GM12878 (cell line): ENCODE data around the gene THBD. TPM values are rescaled to one million over a fixed set of nuclear protein-coding genes. Genes with fewer than 3 reads are reported as not detected.

Experiments used
- ATAC-seq: fragments of 200-7000 bp; cut with Tn5 transposase; 3 replicates; pipeline ENCODE4 v1.9.1; 2020; ENCODE audit warnings: mild to moderate bottlenecking, moderate library complexity
- BruUV-seq: library from RNA; stranded (reverse); fragments of 400-500 nt; replicated peaks from 2 replicates; lab custom pipeline; 2021; lab: Mats Ljungman, UMichigan
- CTCF ChIA-PET: fragments of 300-600 bp; sonication (Branson Sonifier 250); formaldehyde crosslinking; extraction: SDS; loops from one replicate; lab custom pipeline; 2021; ENCODE audit warnings: inconsistent platforms; lab: Yijun Ruan, JAX
- POLR2A ChIA-PET: fragments of 350-600 bp; formaldehyde crosslinking; extraction: SDS; loops from one replicate; lab custom pipeline; 2021; ENCODE audit warnings: inconsistent platforms; lab: Charles Lee
- RAD21 ChIA-PET: fragments of 300-600 bp; sonication (Branson Sonifier 250); formaldehyde crosslinking; loops from one replicate; lab custom pipeline; 2023; ENCODE audit warnings: antibody characterized with exemption; ENCODE audit not compliant: unreplicated experiment; lab: Charles Lee
- SMC1A ChIA-PET: fragments of 300-600 bp; sonication (Branson Sonifier 250); formaldehyde crosslinking; loops from one replicate; lab custom pipeline; 2023; ENCODE audit not compliant: unreplicated experiment, uncharacterized antibody; lab: Charles Lee
- DNase-seq: peaks from one replicate; pipeline ENCODE4 v3.0.0-alpha.2; 2011; ENCODE audit warnings: low read depth, low spot score
- FAIRE-seq: peaks from 3 replicates; lab custom pipeline; 2011; peaks lifted over from hg19 to GRCh38; lab: Jason Lieb, UNC
- H2AFZ ChIP-seq: 2 replicates; pipeline ENCODE4 v1.6.0; 2011; ENCODE audit warnings: low read depth, low read length, control low read depth; ENCODE audit not compliant: control insufficient read depth
- H3K27ac ChIP-seq: 2 replicates; pipeline ENCODE4 v1.5.1; 2011; ENCODE audit warnings: control low read depth; ENCODE audit not compliant: control insufficient read depth, insufficient read depth
- H3K27me3 ChIP-seq, 2 experiments: replicated peaks in 1 of 2; 2 replicates each; pipeline versions ENCODE4 v1.6.0 to v1.6.1; 2011; ENCODE audit warnings: low read length in 1 of 2; ENCODE audit not compliant: control insufficient read depth in 2 of 2, insufficient read depth in 2 of 2
- H3K36me3 ChIP-seq, 2 experiments: 2 replicates each; pipeline ENCODE4 v1.5.1; 2011; ENCODE audit warnings: low read length in 1 of 2; ENCODE audit not compliant: control insufficient read depth in 2 of 2, insufficient read depth in 2 of 2
- H3K4me1 ChIP-seq: 2 replicates; pipeline ENCODE4 v1.6.1; 2011; ENCODE audit warnings: mild to moderate bottlenecking, low read length, moderate library complexity, mixed read lengths; ENCODE audit not compliant: control insufficient read depth, insufficient read depth
- H3K4me2 ChIP-seq: 2 replicates; pipeline ENCODE4 v1.6.0; 2011; ENCODE audit warnings: control low read depth; ENCODE audit not compliant: control insufficient read depth, insufficient read depth
- H3K4me3 ChIP-seq: fragments of 200-600 bp; sonication (generic); 2 replicates; pipeline ENCODE4 v1.5.1; 2016
- H3K79me2 ChIP-seq: 2 replicates; pipeline ENCODE4 v1.6.0; 2011; ENCODE audit warnings: low read length; ENCODE audit not compliant: control insufficient read depth, insufficient read depth
- H3K9ac ChIP-seq: 2 replicates; pipeline ENCODE4 v1.8.0; 2011; ENCODE audit warnings: low read length, control low read depth, mixed read lengths; ENCODE audit not compliant: control insufficient read depth, insufficient read depth
- H3K9me3 ChIP-seq: replicated peaks from 3 replicates; pipeline ENCODE4 v1.5.1; 2011; ENCODE audit warnings: mild to moderate bottlenecking, low read length; ENCODE audit not compliant: control insufficient read depth, insufficient read depth
- H4K20me1 ChIP-seq: 2 replicates; pipeline ENCODE4 v1.6.0; 2011; ENCODE audit not compliant: control insufficient read depth, insufficient read depth
- ASH2L ChIP-seq: fragments of 300-600, 200-600 bp; sonication (generic); IDR thresholded peaks from 2 replicates; pipeline ENCODE4 v1.6.1; 2017; ENCODE audit warnings: low read depth, mild to moderate bottlenecking, borderline replicate concordance
- CEBPZ ChIP-seq: fragments of 150-350 bp; IDR thresholded peaks from 2 replicates; pipeline ENCODE4 v1.6.1; 2016; ENCODE audit warnings: low read depth, low read length
- CREB1 ChIP-seq: IDR thresholded peaks from 2 replicates; pipeline ENCODE4 v1.6.1; 2012; ENCODE audit warnings: low read depth, mild to moderate bottlenecking, inconsistent platforms
- CTCF ChIP-seq, 3 experiments: IDR thresholded peaks in 2 of 3; conservative IDR thresholded peaks in 1 of 3; 2 replicates each; pipeline ENCODE4 v1.5.1; 2011; ENCODE audit warnings: low read depth in 3 of 3, low read length in 3 of 3, mild to moderate bottlenecking in 3 of 3, control low read depth in 2 of 3, moderate library complexity in 2 of 3, inconsistent platforms in 1 of 3, mixed read lengths in 1 of 3; ENCODE audit not compliant: control insufficient read depth in 2 of 3, insufficient read depth in 1 of 3; ENCODE audit errors: extremely low read depth in 1 of 3
- ESRRA ChIP-seq: IDR thresholded peaks from 2 replicates; pipeline ENCODE4 v1.6.1; 2012; ENCODE audit warnings: mild to moderate bottlenecking, low read length, improper control_type of control experiment
- HCFC1 ChIP-seq: fragments of 150-350 bp; IDR thresholded peaks from 2 replicates; pipeline ENCODE4 v1.6.1; 2014; ENCODE audit warnings: low read length
- MAX ChIP-seq: IDR thresholded peaks from 2 replicates; pipeline ENCODE4 v1.6.1; 2012; ENCODE audit warnings: low read depth, low read length, improper control_type of control experiment
- RUNX3 ChIP-seq: IDR thresholded peaks from 2 replicates; pipeline ENCODE4 v1.6.1; 2012; ENCODE audit warnings: low read length, inconsistent platforms
- SREBF1 ChIP-seq: IDR thresholded peaks from 2 replicates; pipeline ENCODE4 v1.6.1; 2012; ENCODE audit warnings: mild to moderate bottlenecking, low read length
- TCF7 ChIP-seq: IDR thresholded peaks from 2 replicates; pipeline ENCODE4 v1.6.1; 2014; ENCODE audit warnings: antibody characterized with exemption, borderline replicate concordance
- in situ Hi-C: fragments of 300-500 bp; cut with MboI; formaldehyde crosslinking; loops from 9 replicates; pipeline ENCODE4 v1.14.3; 2018; ENCODE audit warnings: mixed read lengths
- intact Hi-C: fragments of 100-400 bp; cut with micrococcal nuclease; formaldehyde crosslinking; loops from one replicate; pipeline ENCODE4 v1.14.2; 2022; ENCODE audit not compliant: unreplicated experiment
- polyA plus RNA-seq, 11 experiments: library from polyadenylated mRNA; depleted of rRNA in 4 of 11; unstranded in 6 of 11; stranded (reverse) in 5 of 11; fragments of >200 nt; fragmentation: Nextera tagmentation in 4 of 11; fragmentation: Illumina TruSeq in 1 of 11; extraction: Ambion mirVana in 4 of 11; extraction: Trizol in 1 of 11; gene quantifications; 1 replicate in 1 of 11; 2 replicates in 10 of 11; pipeline versions ENCODE4 v1.2.1 to v1.2.3, GENCODE V29; 2011 to 2016; ENCODE audit warnings: inconsistent platforms in 2 of 11, missing spikeins in 2 of 11, low read depth in 1 of 11
- total RNA-seq, 4 experiments: library from RNA; depleted of rRNA in 3 of 4; stranded (reverse); fragments of >200 nt in 3 of 4; fragmentation: Illumina TruSeq in 1 of 4; extraction: Trizol in 1 of 4; gene quantifications; 2 replicates each; pipeline versions ENCODE4 v1.2.1 to v1.2.3, GENCODE V29; 2013 to 2021

Gene THBD
- total and polyA plus RNA-seq, 10 of the 15 experiments (the other 5 are each of a cell fraction or from before 2014, with no cell fraction given), result not detected

GRCh38 chr20:23005776-23006175 is 43.7 kb downstream of the THBD start:
- ChIA-PET RAD21 (no interaction called here), POLR2A (no interaction called here), SMC1A (no interaction called here), CTCF (no interaction called here)
- H3K4me3 ChIP-seq, result no peak overlapping the region
- intact Hi-C loops, result no loop called here
- H3K79me2 ChIP-seq, result no peaks in the 10 kb centered on the region
- H4K20me1 ChIP-seq, result no peaks in the 10 kb centered on the region
- DNase-seq, result no peak
- H3K4me2 ChIP-seq, result no peak overlapping the region
- H3K36me3 ChIP-seq, result no peaks in the 10 kb centered on the region
- in situ Hi-C loops, result no loop called here
- no peak for ATAC-seq
- no TSS peak for BruUV-seq
- no peak overlapping the region for H3K27ac ChIP-seq
- H3K4me1 ChIP-seq, result no peaks in the 10 kb centered on the region
- H3K27me3 ChIP-seq, result no peaks in the 10 kb centered on the region; a peak in 1 of 4 replicates
- H2AFZ ChIP-seq, result no peak overlapping the region
- no peak for FAIRE-seq
- no peaks in the 10 kb centered on the region for H3K9me3 ChIP-seq
- no peak for TF ChIP-seq HCFC1
- TF ChIP-seq CTCF (IDR thresholded peaks at IDR 0.05 in 2 of 3, conservative IDR thresholded peaks at IDR 0.05 in 1 of 3; ENCODE audit: control insufficient read depth in 2 of 3, extremely low read depth in 1 of 3, insufficient read depth in 1 of 3, low read depth in 3 of 3, low read length in 3 of 3), result no peak
- no peak for TF ChIP-seq CREB1
- no peak for TF ChIP-seq CEBPZ
- TF ChIP-seq SREBF1, result no peak
- TF ChIP-seq ASH2L, result no peak
- no peak for TF ChIP-seq TCF7
- no peak for TF ChIP-seq RUNX3
- no peak for TF ChIP-seq MAX
- TF ChIP-seq ESRRA, result no peak
- H3K9ac ChIP-seq, result no peak overlapping the region
